Kidney (tissue), 14 donors: Measurements from ENCODE around the gene BLM. TPM values are rescaled to one million over a fixed set of nuclear protein-coding genes. Genes with fewer than 3 reads are reported as not detected.

Experiments used
- DNase-seq, 5 donors: peaks; one replicate each; pipeline ENCODE4 v3.0.0-alpha.2; 2013 to 2020
- FAIRE-seq: peaks from 2 replicates; lab custom pipeline; 2012; peaks lifted over from hg19 to GRCh38; lab: Jason Lieb, UNC
- H3K27ac ChIP-seq, 2 donors: one replicate each; pipeline ENCODE4 v1.7.0; 2013; ENCODE audit warnings: low read depth in 2 of 2, low read length in 2 of 2, inconsistent platforms in 1 of 2
- H3K27me3 ChIP-seq: one replicate; pipeline ENCODE4 v1.7.1; 2013; ENCODE audit warnings: low read length, inconsistent platforms; ENCODE audit not compliant: control insufficient read depth, insufficient read depth
- H3K36me3 ChIP-seq, 3 donors: one replicate each; pipeline versions ENCODE4 v1.7.0 to v1.7.1; 2013; ENCODE audit warnings: low read length in 3 of 3, control low read depth in 1 of 3, inconsistent platforms in 1 of 3; ENCODE audit not compliant: insufficient read depth in 3 of 3, control insufficient read depth in 2 of 3
- H3K4me1 ChIP-seq, 3 donors: one replicate each; pipeline versions ENCODE4 v1.7.0 to v1.7.1; 2013; ENCODE audit warnings: low read length in 3 of 3, inconsistent platforms in 1 of 3, low read depth in 1 of 3; ENCODE audit not compliant: control insufficient read depth in 2 of 3, insufficient read depth in 2 of 3
- H3K4me3 ChIP-seq, 3 donors: one replicate each; pipeline versions ENCODE4 v1.7.0 to v1.8.1; 2013; ENCODE audit warnings: low read length in 3 of 3, control low read depth in 1 of 3, inconsistent platforms in 1 of 3
- H3K9ac ChIP-seq, 3 donors: one replicate each; pipeline versions ENCODE4 v1.7.0 to v1.7.1; 2013; ENCODE audit warnings: low read length in 3 of 3, control low read depth in 1 of 3, inconsistent platforms in 1 of 3
- H3K9me3 ChIP-seq, 3 donors: one replicate each; pipeline versions ENCODE4 v1.7.0 to v1.7.1; 2013; ENCODE audit warnings: low read length in 3 of 3, control low read depth in 1 of 3, inconsistent platforms in 1 of 3; ENCODE audit not compliant: control insufficient read depth in 2 of 3, insufficient read depth in 1 of 3
- CTCF ChIP-seq: IDR thresholded peaks from 3 replicates; pipeline ENCODE4 v1.5.1; 2012; ENCODE audit warnings: mild to moderate bottlenecking, moderate library complexity, borderline replicate concordance; ENCODE audit not compliant: insufficient read depth; ENCODE audit errors: extremely low read depth
- intact Hi-C: fragments of 100-400 bp; cut with DNase I; formaldehyde crosslinking; loops from one replicate; pipeline ENCODE4 v1.11.1; 2022
- polyA plus RNA-seq: library from polyadenylated mRNA; stranded (reverse); fragments of 350-450 nt; fragmentation: Illumina TruSeq; extraction: RNeasy Lipid Tissue Mini Kit (QIAGEN cat#74804); gene quantifications from one replicate; pipeline ENCODE4 v1.2.3, GENCODE V29; 2014; ENCODE audit warnings: low read depth, low replicate concordance; ENCODE audit not compliant: insufficient read depth
- total RNA-seq: library from RNA; stranded (reverse); fragmentation: NEBNext Ultra II Directional; extraction: Animal tissue kit (Norgen Biotek cat#: 25700); gene quantifications from one replicate; pipeline ENCODE4 v1.2.1, GENCODE V29; 2021
- donor health status: control.
- donor health status: control.
- donor health status: control.
- donor health status: control.
- donor health status: control.
- donor health status: DM: yes; HTN: yes; CAD: no.
- donor health status: Normal renal cell carcinoma (clear cell type).

The BLM gene
- total and polyA plus RNA-seq, 2 donors from 2014 or later = 1.1 to 2.8 TPM

GRCh38 chr15:90812171-90812957 is 95.2 kb downstream of the BLM start:
- no peaks in the 10 kb centered on the region for H3K27me3 ChIP-seq
- FAIRE-seq (no peak), DNase-seq (no peak)
- intact Hi-C loops = no loop called here
- no peak for TF ChIP-seq CTCF
- H3K9me3 ChIP-seq = no peaks in the 10 kb centered on the region
- H3K27ac ChIP-seq = no peak overlapping the region
- no peaks in the 10 kb centered on the region for H3K4me1 ChIP-seq
- H3K4me3 ChIP-seq = no peak overlapping the region
- no peaks in the 10 kb centered on the region for H3K36me3 ChIP-seq
- no peak overlapping the region for H3K9ac ChIP-seq

- H3K27ac ChIP-seq = no peak overlapping the region
- FAIRE-seq (no peak), DNase-seq (no peak)
- H3K9me3 ChIP-seq = no peaks in the 10 kb centered on the region
- no peak overlapping the region for H3K4me3 ChIP-seq
- H3K4me1 ChIP-seq = no peaks in the 10 kb centered on the region
- no peak overlapping the region for H3K9ac ChIP-seq
- H3K36me3 ChIP-seq = no peaks in the 10 kb centered on the region
- H3K27me3 ChIP-seq = no peaks in the 10 kb centered on the region
- no peak for TF ChIP-seq CTCF
- intact Hi-C loops = no loop called here
These were observed 95.8 kb downstream of the BLM start for GRCh38 chr15:90812958-90813265.

GRCh38 chr15:90813796-90814190 is 96.6 kb downstream of the BLM start:
- DNase-seq (peak in 1 of 5 donors; percentile 9), FAIRE-seq (no peak)
- intact Hi-C loops = no loop called here
- no peak overlapping the region for H3K27ac ChIP-seq
- H3K4me3 ChIP-seq = no peak overlapping the region
- no peak for TF ChIP-seq CTCF
- no peaks in the 10 kb centered on the region for H3K36me3 ChIP-seq
- no peaks in the 10 kb centered on the region for H3K27me3 ChIP-seq
- no peaks in the 10 kb centered on the region for H3K9me3 ChIP-seq
- H3K4me1 ChIP-seq = no peaks in the 10 kb centered on the region
- H3K9ac ChIP-seq = no peak overlapping the region
